Endothelial cell of umbilical vein (primary cell): ENCODE results near the gene ATP13A2.

Experiments
- EZH2 ChIP-seq: IDR thresholded peaks from 2 replicates; pipeline ENCODE4 v1.6.1; 2012; ENCODE audit warnings: borderline replicate concordance, low read depth, mild to moderate bottlenecking, moderate library complexity, low read length, inconsistent platforms; ENCODE audit not compliant: severe bottlenecking
- MYC ChIP-seq: IDR thresholded peaks from one replicate; pipeline ENCODE4 v1.6.1; 2011; ENCODE audit warnings: mild to moderate bottlenecking, low read depth, low read length
- POLR2AphosphoS5 ChIP-seq: IDR thresholded peaks from 2 replicates; pipeline ENCODE4 v1.6.1; 2012; ENCODE audit warnings: low read depth, mild to moderate bottlenecking, control low read depth, low read length, moderate library complexity; ENCODE audit not compliant: insufficient read depth
- TF ChIP-seq, protein P1 (sequence below), 2 donors: IDR thresholded peaks; 1 replicate in 1 of 2; 2 replicates in 1 of 2; pipeline ENCODE4 v1.5.1; 2011; ENCODE audit warnings: low read length in 2 of 2, mild to moderate bottlenecking in 2 of 2, moderate library complexity in 2 of 2, control low read depth in 1 of 2, inconsistent platforms in 1 of 2, low read depth in 1 of 2; ENCODE audit not compliant: insufficient read depth in 1 of 2; ENCODE audit errors: extremely low read depth in 1 of 2

DNA sequence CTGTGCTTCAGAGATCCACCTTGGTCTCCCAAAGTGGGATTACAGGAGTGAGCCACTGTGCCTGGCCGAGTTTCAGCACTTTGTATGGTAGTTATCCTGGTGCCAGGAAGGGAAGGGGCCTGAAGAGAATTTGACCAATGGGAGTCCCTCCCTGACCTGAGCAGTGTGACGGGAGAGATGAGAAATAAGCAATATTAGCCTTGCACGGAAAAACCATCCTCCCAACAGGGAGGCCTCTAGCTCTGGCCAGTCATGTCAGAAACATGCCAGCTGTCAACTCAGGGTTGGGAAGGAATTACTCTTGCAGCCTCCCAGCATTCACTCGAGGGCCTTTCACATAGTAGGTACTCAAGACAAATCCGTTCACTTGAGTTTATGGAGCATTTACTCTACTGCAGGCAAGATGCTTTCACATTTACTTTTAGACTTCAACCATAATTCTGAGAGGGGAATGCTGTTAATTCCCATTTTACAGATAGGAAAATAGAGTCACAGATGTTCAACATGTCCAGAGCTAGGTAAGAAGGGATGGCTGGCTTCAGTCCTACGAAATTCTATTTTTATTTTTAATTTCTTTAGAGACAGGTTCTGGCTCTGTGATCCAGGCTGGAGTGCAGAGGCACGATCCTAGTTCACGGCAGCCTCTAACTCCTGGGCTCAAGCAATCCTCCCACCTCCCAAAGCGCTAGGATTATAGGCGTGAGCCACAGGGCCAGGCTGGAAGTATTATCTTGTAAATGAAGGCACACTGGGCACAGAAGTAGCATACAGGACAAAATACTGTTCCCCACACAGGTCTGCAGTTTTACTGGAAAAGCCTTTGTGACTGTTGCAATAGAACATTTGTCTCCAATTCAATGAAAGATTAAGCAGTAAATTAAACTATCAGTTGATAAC, 3.2 kb upstream of the ATP13A2 start:
- no peak for TF ChIP-seq EZH2
- TF ChIP-seq, protein P1, sequence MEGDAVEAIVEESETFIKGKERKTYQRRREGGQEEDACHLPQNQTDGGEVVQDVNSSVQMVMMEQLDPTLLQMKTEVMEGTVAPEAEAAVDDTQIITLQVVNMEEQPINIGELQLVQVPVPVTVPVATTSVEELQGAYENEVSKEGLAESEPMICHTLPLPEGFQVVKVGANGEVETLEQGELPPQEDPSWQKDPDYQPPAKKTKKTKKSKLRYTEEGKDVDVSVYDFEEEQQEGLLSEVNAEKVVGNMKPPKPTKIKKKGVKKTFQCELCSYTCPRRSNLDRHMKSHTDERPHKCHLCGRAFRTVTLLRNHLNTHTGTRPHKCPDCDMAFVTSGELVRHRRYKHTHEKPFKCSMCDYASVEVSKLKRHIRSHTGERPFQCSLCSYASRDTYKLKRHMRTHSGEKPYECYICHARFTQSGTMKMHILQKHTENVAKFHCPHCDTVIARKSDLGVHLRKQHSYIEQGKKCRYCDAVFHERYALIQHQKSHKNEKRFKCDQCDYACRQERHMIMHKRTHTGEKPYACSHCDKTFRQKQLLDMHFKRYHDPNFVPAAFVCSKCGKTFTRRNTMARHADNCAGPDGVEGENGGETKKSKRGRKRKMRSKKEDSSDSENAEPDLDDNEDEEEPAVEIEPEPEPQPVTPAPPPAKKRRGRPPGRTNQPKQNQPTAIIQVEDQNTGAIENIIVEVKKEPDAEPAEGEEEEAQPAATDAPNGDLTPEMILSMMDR (IDR thresholded peaks at IDR 0.05; ENCODE audit: extremely low read depth in 1 of 2, insufficient read depth in 1 of 2, low read depth in 1 of 2, low read length in 2 of 2): no peak
- no peak for TF ChIP-seq POLR2AphosphoS5
- no peak for TF ChIP-seq MYC
